Mesothelial cell of epicardium (in vitro differentiated cells): ENCODE measurements around the gene SYTL3. TPM values are rescaled to one million over a fixed set of nuclear protein-coding genes. Genes with fewer than 3 reads are reported as not detected.

Experiments
- DNase-seq, 2 experiments: peaks; one replicate each; pipeline ENCODE4 v3.0.0; 2021; ENCODE audit warnings: low spot score in 2 of 2; ENCODE audit not compliant: unreplicated experiment in 2 of 2
- H3K27ac Mint-ChIP-seq: 2 replicates; pipeline ENCODE4 v1.8.0; 2021; ENCODE audit warnings: mixed read lengths
- H3K27me3 Mint-ChIP-seq: 2 replicates; pipeline ENCODE4 v1.8.0; 2021; ENCODE audit warnings: low read depth, mixed read lengths
- H3K36me3 Mint-ChIP-seq: 2 replicates; pipeline ENCODE4 v1.8.0; 2021; ENCODE audit warnings: mixed read lengths
- H3K4me1 Mint-ChIP-seq: 2 replicates; pipeline ENCODE4 v1.8.0; 2021; ENCODE audit warnings: mixed read lengths
- H3K4me3 Mint-ChIP-seq: 2 replicates; pipeline ENCODE4 v1.8.0; 2021; ENCODE audit warnings: mild to moderate bottlenecking, moderate library complexity, mixed read lengths
- H3K9me3 Mint-ChIP-seq: 2 replicates; pipeline ENCODE4 v1.8.0; 2021; ENCODE audit warnings: mixed read lengths
- total RNA-seq: library from RNA; stranded (reverse); gene quantifications from 3 replicates; pipeline ENCODE4 v1.2.1, GENCODE V29; 2021
- TF ChIP-seq, protein P1 (sequence below): fragments of 200-600 bp; sonication (generic); IDR thresholded peaks from one replicate; pipeline ENCODE4 v1.5.0; 2021; ENCODE audit warnings: antibody characterized with exemption; ENCODE audit not compliant: unreplicated experiment

SYTL3 gene
- total RNA-seq, 1 donor from 2014 or later = 6.1 TPM

DNA sequence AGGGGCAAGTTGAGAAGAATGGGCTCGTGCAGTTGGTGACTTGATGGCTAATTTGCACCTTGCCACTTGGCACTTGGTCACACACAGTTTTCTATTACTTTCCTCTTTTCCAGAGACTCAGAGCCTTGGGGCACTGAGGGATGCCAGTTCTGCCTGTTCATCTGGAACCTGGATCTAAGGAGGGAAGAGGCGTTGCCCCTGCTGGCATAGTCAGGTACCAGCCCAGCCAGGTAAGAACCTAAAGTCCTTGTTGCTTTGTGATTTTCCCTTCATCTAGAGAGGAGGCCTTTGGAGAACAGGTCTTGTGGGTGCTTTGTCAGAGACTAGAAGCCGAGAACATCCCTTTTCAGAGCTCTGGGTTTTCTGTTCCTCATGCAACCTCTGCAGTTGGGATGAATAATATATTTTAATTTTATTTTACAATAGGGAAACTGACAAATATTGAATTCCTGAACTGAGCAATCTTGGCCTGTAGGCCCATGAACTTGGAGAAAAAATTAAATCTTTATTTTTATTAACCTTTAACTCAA lies 11.4 kb downstream of the SYTL3 start:
- Mint-ChIP-seq H3K4me3 (no peak overlapping the region), H3K27ac (no peak overlapping the region), H3K36me3 (no peaks in the 10 kb centered on the region), H3K27me3 (no peaks in the 10 kb centered on the region), H3K9me3 (no peaks in the 10 kb centered on the region), H3K4me1 (peaks cover 45% of the 10 kb centered on the region)
- TF ChIP-seq, protein P1, sequence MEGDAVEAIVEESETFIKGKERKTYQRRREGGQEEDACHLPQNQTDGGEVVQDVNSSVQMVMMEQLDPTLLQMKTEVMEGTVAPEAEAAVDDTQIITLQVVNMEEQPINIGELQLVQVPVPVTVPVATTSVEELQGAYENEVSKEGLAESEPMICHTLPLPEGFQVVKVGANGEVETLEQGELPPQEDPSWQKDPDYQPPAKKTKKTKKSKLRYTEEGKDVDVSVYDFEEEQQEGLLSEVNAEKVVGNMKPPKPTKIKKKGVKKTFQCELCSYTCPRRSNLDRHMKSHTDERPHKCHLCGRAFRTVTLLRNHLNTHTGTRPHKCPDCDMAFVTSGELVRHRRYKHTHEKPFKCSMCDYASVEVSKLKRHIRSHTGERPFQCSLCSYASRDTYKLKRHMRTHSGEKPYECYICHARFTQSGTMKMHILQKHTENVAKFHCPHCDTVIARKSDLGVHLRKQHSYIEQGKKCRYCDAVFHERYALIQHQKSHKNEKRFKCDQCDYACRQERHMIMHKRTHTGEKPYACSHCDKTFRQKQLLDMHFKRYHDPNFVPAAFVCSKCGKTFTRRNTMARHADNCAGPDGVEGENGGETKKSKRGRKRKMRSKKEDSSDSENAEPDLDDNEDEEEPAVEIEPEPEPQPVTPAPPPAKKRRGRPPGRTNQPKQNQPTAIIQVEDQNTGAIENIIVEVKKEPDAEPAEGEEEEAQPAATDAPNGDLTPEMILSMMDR = no peak
- no peak for DNase-seq

DNA sequence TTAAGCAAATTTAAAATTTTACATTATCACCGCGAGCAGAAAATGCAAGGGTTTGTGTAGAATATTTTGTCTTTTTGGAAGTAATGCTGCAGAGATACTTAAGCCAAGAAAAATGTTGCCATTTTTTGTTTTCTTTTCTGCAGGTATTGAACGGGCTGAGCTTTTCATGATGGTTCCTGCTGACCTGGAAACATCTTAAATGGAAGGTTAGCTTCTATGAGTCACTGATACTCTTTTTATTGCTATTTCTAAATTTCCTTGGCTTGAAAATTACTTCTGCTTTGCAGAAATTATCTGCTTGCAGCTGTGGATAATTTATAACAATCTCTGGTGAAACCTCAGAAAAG lies 12.7 kb downstream of the SYTL3 start:
- DNase-seq = no peak
- Mint-ChIP-seq H3K27me3 (no peaks in the 10 kb centered on the region), H3K9me3 (no peaks in the 10 kb centered on the region), H3K4me3 (peak overlapping the region; percentile 54), H3K4me1 (peaks cover 56% of the 10 kb centered on the region), H3K27ac (peak overlapping the region; percentile 90), H3K36me3 (no peaks in the 10 kb centered on the region)
- TF ChIP-seq, protein P1 = no peak

DNA sequence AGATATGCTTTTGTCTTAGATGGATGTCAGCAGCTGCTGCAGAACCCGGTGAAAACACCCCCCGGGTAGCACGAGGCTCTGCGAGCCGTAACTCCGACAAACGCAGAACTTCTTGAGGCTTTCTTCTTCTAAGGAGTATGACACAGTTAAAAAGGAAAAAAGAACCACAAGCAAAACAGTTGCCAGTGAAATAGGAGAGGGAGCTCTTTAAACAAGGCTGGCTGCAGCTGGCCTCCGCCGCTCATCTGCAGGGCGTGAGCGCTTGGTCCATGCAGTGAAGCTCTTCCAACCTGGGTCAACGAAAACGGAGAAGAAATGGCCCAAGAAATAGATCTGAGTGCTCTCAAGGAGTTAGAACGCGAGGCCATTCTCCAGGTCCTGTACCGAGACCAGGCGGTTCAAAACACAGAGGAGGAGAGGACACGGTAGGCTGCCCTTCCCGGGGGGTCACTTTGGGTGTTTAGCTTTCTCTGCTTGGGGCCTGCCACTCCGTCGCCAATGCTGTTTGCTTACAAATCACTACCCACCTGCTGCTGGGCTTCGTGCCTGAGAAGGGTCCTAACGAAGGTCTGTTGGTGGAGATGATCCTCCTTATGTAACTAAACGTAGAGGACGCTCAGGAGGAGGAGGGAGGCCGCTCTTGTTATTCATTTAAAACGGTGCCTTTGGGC lies 13.2 kb downstream of the SYTL3 start:
- DNase-seq = no peak
- H3K4me3 Mint-ChIP-seq = peak overlapping the region; percentile 54
- H3K27me3 Mint-ChIP-seq = no peaks in the 10 kb centered on the region
- H3K4me1 Mint-ChIP-seq = peaks cover 59% of the 10 kb centered on the region
- H3K9me3 Mint-ChIP-seq = no peaks in the 10 kb centered on the region
- H3K36me3 Mint-ChIP-seq = no peaks in the 10 kb centered on the region
- peak overlapping the region; percentile 90 for H3K27ac Mint-ChIP-seq
- TF ChIP-seq, protein P1 = no peak

DNA sequence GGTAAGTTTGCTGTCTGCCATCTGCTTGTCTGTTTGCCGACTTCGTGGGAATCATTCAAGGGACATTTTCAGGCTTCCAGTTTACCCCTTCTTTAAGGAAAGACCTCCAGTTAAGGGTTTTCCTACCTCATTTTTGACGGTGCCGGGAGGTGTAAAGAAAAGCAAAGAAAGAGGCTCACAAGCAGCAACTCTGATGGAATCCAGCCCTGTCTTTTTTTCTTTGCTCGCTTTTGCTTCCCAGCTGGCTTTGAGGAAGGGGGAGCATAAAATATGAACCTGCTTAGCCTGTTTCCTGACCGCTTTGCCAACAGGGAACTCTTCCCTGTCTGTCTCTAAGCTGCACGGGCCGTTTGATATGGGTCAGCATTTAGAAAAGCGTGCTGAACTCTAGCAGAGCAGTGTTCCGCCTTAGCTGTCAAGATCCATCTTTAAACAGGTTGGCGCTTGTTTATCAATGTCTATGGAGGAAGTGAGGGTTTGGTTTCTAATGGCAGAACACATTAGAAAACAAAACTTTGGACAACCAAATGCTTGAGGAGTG lies 13.8 kb downstream of the SYTL3 start:
- Mint-ChIP-seq H3K36me3 (no peaks in the 10 kb centered on the region), H3K4me1 (peaks cover 63% of the 10 kb centered on the region), H3K9me3 (no peaks in the 10 kb centered on the region), H3K4me3 (peak overlapping the region; percentile 54), H3K27me3 (no peaks in the 10 kb centered on the region), H3K27ac (peak overlapping the region; percentile 90)
- TF ChIP-seq, protein P1 = no peak
- peak in 1 of 2 experiments; percentile 42 for DNase-seq

DNA sequence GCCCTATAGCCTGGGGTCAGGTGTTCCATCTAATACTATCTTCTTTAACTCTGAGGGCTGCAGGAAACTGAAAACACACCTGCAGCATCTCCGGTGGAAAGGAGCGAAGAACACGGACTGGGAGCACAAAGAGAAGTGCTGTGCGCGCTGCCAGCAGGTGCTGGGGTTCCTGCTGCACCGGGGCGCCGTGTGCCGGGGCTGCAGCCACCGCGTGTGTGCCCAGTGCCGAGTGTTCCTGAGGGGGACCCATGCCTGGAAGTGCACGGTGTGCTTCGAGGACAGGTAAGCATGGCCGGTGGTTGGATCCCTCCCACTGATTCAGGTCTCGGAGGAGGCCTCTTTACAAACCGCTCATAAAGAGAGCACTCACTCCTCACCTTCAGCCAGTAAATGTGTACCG lies 15.5 kb downstream of the SYTL3 start:
- Mint-ChIP-seq H3K27ac (peak overlapping the region; percentile 90), H3K36me3 (no peaks in the 10 kb centered on the region), H3K9me3 (no peaks in the 10 kb centered on the region), H3K27me3 (no peaks in the 10 kb centered on the region), H3K4me1 (peaks cover 70% of the 10 kb centered on the region), H3K4me3 (no peak overlapping the region)
- TF ChIP-seq, protein P1 = no peak
- DNase-seq = no peak
